AG08396 (cell line): ENCODE measurements around the gene IL1RAPL2.
"Not testable (repeated sequence)": the region's sequence is repeated elsewhere in the genome, so short reads cannot be mapped to it uniquely, and the experiment has no call there.

Experiments
- DNase-seq: peaks from one replicate; pipeline ENCODE4 v3.0.0; 2012; ENCODE audit warnings: low spot score, mixed read lengths

The IL1RAPL2 gene

DNA sequence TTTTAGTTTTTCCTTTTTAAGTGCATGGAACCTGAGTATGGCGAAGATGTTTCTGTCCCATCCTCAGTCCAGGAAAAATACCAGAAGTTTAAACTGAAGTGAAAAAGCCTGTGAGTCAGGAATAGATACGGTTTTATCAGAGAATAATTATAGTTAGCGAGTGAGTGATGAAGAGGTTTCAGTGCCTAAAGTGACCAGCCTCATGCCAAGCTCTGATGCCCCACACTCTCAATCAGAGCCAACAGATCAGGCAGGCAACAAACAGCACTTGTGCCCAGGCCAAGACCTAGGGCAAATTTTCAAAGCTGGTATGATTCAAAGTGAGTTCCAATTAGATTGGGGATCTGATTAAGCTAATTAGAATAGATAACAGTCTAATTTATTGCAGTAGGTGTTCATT, 1043.5 kb downstream of the IL1RAPL2 start:
- DNase-seq: no peak

DNA sequence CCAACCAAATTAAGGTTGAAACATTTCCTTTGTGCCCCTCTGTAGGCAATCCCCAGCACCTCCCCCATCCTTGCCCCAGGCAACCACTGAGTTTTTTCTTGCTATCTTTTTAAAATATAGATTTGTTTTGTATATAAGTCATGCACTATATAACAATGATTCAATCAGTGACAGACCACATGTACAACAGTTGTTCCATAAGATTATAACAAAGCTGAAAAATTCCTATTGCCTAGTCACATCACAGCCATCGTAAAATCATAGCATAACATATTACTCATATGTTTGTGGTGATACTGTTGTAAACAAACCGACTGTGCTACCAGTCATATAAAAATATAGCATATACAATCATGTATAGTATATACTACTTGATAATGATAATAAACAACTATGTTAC, 1044.4 kb downstream of the IL1RAPL2 start:
- DNase-seq: no peak

DNA sequence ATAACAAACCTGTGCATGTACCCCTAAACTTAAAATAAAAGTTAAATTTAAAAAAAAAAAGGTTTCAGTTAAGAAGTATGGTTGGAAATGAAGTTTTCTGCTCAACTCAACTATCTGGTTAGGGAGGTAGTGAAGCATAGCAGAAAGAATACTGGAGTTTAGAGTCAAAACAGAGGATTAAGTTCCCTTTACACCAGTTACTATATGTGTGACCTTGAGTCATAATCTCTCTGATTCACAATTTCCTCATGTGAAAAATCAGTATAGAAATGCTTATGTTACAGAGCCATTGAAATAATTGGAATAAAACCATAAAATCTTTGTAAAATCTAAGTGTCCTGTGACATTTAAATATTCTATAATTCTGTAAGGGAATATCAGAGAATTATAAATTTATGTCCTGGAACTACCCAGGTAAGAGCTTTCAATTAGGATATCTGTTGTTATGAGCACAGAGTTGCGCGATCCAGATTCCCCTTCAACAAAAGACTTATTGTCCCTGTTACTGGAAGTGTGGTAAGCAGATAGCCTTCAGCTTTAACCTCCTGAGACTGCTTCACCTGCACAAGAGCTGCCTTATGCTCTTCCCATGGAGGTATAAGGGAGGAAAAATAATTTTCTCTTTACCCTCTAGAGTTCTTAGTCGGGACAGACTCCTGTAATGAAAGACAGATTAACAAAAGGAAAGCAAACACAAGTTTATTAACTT, 1052.5 kb downstream of the IL1RAPL2 start:
- DNase-seq: no peak

DNA sequence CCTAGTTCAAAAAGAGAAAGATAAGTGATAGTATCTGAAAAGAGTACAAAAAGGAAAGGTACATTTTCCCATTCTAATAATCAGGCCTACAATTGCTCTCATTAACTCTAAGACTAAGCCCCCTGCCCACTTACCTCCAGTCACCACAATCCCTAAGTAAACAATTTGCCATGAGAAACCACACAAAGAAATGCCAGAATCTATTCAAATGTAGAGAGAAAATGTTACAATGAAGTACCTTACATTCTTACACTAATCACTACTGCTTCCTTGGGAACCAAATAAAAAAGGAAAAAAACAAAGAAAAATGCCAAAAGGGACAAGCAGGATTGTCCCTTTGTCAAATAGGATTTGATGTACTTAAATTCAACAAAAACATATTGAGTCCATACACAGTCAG, 1068.2 kb downstream of the IL1RAPL2 start:
- no peak for DNase-seq

DNA sequence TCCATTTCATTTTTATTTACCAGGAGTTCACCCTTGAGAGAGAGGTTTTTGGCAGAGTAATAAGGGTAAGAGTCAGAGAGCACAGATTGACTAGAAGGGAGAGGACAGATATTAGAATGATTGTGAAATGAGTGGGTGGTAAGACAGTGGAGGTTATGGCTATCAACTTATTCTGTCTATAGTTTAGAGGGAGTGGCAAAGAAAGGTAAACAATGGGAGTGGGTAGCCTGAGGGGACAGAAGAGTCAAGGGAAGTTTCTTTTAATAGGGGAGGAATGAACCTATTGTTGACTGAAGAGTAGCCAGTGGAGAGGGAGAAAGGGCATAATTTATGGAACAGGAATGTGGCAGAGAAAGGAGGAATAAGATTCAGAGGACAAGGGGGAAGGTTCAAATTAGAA, 1069.8 kb downstream of the IL1RAPL2 start:
- DNase-seq: no peak

DNA sequence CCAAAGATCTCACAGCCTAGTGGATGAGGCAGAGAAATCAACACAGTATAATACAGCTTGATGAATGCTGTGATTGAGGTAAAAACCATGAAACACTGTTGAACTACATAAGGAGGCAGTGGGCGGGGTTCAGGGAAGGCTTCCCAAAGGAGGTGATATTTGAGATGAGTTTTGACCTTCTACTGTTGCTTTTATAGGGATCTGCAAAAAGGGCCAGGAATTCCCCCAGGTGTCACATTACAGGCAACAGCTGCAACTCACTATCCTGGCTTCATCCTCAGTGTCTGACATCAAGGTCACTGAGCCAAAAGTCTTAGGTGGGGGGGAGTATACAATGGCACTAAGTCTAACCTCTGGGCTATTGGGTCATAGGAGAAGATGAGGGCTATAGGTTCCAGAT, 1070.7 kb downstream of the IL1RAPL2 start:
- no peak for DNase-seq

DNA sequence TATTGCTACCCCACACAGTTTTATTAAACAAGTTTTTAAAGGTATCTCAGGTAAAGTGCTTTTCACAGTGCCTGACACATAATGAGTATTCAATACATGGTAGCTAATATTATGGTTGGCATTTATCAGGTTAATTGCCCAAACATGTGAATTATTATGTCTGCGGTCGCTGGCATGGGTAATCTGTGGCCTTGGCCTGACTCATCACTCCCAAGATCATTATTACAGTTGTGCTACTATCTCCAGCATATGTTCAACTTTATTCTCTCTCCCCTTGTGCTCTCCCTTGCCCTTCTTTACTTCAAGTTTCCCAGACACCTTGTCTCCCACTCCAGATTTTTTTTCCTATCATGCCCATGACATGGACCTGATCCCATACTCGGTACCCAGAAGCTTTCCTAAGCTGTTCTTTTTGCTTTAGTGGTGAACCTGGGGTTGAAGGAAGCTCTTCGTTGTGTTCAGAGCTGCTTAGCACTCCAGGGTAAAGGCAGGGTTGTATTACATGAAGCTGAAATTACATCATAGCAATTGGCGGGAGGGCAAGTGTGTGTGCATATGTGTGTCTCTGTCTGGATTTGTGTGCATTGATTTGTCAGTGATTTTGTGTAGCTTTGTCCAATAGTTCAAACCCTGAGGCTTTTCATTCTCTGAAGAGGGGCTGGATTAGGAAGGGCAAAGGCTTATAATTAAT, 1079.8 kb downstream of the IL1RAPL2 start:
- no peak for DNase-seq

DNA sequence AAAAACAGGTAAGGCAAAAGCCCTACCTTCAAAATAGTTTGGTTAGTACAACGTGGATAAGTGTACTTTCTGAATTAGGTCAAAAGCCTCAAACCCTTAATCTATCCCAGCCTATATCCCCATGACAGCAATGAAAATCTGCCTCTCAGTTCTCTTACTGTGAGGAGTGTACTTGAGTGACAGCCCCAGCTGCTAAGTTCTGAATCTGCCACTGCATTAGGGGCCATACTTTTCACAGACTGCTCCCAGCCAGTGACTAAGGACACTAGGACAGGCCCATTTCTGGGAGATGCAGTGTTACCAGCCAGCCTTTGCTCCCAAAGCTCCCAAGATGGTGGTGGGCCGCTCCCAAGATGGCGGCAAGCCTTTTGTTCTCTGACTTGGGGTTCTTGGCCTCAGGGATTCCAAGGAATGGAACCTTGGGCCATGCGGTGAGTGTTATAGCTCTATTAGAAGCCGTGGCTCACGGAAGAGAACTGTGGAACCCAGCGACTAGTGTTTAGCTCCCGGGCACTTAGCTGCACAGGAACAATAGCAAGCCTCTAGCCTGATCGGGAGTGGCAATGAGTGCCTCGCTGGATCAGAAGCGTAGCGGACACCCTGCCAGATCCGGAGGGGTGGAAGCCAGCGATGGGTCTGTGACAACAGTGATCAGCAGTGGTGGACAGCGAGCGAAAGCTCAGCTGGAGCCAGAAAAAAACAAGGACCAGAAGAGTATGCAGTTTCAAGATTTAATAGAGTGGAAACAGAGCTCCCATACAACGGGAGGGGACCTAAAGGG, 1080.8 kb downstream of the IL1RAPL2 start:
- no peak for DNase-seq

DNA sequence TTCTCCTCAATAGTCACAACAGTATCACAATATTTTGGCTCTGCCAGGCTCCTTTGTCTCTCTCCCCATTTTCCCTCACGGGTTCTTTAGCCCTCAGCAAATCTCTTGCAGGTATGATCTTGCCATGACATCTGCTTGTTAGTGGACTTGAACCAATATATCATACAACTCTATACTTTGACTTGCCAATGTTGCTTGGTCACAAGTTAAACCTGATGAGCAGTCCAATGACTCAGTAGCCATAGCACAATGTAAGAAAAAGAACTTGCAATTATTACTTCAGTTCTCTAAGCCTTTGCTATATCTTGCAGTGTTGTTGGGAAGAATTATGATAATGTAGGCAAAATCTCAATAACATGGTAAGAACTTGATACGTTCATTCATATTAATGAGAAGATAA, 1081.8 kb downstream of the IL1RAPL2 start:
- no peak for DNase-seq

DNA sequence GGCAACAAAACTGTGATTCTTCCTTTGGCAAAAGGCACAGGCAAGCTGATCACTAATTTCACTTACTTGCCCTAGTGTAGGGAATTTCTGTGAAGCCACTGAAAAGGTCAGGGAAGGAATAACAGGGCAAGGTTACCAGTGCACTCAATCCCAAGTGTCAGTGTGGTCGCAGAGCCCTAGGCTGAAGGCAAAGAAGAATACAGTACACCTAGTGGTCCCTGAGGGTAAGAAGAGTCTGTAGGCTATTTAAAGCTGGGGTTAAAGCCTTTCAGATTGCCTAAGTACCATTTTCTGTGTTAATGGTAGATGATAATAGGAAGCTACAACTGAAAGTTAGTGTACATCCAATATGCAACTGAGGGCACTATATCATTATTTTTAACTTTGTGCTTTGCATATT, 1082.7 kb downstream of the IL1RAPL2 start:
- no peak for DNase-seq

DNA sequence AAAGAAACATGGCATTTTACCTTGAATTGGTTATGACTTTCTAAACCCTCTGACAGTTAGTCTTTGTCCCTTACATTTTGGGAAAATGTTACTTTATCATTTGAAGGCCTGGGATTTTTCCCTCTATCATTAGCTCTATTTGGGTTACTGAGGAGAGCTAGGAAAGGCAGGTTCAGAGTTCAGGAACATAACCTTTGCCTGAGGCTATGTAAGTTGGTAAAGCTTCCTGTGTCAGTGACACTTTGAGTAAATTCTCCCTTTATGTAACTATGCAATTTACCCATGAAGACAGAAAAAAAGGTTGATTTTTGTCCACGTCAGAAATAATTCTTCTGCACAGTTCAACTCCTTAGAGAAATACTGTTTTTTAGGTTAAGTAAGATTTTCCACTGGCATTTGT, 1084.6 kb downstream of the IL1RAPL2 start:
- no peak for DNase-seq

DNA sequence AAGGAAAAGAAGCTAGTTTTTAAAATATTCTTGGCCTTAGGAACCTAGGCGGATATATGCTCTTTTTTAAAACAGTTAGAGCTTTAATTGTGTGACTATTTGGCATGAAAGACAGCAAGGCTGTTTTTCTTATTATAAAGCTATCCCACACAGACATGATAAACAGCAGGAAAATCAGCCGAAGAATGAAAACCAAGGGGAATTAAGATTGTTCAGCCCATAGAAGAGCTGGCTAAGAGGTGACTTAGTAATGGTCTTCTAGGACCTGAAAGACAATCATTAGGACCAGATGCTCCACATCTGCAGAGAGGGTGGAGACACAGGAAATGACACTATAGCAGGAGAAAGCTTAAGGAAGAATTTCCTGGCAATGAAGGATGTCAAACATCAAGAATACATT, 1085.0 kb downstream of the IL1RAPL2 start:
- DNase-seq: no peak

DNA sequence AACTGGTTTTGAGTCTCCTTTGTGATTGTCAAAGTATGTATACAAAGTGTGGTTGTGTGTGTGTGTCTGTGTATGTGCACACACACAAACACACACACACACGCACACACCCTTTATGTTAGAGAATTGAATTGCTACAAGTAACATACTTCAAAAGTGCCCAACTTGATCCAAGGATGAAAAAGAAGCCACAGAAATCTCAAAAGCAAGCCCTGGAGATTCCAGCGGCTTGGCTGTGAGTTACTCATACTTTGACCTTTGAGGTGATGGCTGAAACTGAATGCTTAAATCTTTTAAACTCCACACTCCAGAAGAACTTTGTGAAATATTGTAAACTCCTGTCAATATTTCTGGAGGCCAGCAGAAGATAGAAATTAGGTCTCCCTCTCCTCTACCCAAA, 1087.9 kb downstream of the IL1RAPL2 start:
- DNase-seq: no peak

DNA sequence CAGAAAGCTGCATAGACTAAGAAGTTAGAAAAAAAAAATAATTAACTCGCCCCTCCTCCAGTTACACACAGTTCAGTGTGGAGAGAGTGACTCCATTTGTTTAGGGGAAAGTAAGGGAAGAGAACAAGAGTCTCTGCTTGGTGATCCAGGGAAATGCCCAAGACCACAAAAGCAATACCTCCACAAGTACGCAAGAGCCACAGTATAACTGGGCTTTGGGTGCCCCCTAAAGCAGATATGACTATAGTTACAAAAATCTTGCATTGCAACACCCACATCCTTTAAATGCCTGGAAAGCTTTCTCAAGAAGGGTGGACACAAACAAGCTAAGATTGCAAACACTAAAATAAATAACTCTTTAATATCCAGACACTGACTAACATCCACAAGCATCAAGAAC, 1092.1 kb downstream of the IL1RAPL2 start:
- no peak for DNase-seq

DNA sequence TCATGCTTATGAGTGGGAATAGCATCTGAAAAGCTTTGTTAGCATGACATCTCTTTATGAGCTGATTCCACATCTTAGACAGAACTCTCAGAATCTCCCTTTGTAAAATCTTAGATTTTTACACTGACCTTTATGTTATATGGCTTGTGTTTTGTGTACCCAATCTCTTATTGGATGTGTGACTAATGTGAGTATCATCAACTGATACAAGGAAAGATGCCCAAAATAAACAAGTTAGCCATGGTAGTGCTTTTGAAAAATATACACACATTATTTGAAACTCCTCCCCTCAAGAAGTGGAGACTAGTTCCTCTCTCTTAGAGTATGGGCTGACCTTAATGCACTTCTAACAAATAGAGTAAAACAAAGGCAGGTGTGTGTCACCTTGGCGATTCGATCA, 1096.2 kb downstream of the IL1RAPL2 start:
- DNase-seq: no peak

DNA sequence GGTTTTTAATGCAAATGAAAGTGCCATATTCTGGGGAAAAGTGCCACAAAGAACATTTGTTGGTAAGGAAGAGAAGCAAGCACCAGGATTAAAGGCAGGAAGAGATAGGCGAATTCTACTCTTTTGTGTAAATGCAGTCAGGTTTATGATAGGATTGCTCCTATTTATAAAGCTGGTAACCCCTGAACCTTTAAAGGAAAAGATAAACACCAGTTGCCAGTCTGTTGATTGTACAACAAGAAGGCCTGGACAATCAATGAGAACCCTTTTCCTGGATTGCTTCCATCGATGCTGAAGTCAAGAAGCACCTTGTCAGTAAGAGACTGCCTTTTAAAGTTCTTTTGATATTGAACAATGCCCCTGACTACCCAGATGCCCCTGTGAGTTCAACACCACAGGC, 1098.2 kb downstream of the IL1RAPL2 start:
- DNase-seq: no peak

DNA sequence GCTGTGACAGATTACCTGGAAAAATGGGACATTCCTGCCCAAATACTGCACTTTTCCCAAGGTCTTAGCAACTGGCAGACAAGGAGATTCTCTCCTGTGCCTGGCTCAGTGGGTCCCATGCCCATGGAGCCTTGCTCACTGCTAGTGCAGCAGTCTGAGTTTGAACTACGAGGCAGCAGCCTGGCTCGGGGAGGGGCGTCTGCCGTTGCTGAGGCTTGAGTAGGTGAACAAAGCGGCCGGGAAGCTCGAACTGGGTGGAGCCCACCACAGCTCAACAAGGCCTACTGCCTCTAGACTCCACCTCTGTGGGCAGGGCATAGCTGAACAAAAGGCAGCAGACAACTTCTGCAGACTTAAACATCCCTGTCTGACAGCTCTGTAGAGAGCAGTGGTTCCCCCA, 1118.3 kb downstream of the IL1RAPL2 start:
- DNase-seq: not testable (repeated sequence)

DNA sequence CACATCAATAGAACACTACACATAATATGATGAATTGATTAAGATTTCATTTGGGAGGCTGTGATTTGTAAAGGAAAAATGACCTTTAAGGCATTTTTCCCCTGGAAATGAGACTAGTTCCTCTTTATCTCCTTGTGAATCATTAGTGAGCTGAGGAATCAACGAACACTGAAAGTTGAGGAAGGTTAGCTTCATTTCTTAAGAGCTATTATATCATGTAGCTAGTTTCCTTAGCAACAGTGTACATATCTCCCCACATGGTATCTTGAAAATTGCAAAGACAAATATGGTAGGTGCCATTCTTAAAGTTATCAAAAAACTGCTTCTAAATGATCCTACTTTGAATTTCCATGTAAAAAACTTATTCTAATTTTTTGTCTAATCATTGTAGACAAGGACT, 1128.8 kb downstream of the IL1RAPL2 start:
- DNase-seq: no peak

DNA sequence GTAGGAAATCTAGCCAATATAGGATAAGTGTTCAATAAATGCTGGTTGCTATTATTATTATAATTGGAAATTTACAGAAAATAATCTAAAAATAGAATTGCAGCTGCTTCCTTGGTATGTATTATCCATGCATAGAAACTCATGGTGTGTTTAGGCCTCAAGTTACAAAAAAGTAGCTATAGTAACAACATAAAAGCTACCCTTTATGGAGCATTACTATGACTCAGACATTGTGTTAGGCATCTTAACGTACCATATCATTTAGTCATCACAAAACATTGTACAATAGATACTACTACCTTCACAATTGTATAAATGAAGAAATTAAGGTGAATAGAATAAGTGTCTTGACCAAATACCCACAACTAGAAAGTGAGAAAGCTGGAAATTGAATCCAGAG, 1129.5 kb downstream of the IL1RAPL2 start:
- no peak for DNase-seq

DNA sequence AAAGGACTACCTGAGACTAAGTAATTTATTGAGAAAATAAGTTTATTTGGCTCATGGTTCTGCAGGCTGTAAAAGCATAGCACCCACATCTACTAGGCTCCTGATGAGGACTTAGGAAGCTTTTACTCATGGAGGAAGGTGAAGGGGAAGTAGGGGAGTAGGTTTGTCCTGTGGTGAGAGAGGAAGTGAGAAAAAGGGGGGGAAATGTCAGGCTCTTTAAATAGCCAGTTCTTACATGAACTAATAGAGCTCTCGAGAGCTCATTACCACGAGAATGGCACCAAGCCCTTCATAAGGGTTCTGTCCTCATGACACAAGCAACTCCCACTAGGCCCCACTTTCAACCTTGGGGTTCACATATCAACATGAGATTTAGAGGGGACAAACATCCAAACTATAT, 1130.9 kb downstream of the IL1RAPL2 start:
- DNase-seq: no peak

DNA sequence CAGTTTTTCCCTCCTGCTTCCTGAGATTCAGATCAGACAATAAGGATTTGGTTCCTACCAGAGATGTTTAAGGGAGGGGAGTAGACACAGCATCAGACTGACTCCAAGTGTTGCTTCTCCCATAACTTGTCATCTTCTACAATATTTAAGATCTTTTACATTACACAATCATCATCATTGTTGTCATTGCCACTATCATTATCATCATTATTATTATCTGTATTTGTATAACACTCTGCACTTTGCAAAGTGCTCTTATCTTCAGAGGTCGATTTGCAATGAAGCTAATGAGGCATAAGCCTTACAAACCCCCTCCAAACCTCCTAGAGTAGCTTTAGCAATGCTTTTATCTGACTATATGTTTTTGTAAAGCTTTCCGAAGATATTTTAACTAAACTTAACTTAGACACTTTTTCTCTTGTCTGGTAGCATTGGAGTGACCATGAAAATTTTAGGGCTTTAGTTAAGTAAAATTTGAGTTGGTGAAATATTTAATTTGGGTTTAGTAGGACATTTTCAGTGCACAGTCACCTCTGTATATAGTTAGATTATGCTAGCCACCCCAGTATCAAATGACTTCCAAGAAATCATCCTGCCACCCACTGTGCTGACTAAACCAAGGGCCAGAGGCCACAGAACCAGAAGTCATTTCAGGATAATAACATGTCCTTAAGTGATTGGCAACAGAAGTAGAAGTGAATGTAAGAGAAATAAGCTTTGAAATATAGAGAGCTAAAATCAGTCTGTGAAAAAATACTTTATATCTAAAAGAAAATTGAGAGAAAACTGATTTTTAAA, 1132.2 kb downstream of the IL1RAPL2 start:
- DNase-seq: no peak

DNA sequence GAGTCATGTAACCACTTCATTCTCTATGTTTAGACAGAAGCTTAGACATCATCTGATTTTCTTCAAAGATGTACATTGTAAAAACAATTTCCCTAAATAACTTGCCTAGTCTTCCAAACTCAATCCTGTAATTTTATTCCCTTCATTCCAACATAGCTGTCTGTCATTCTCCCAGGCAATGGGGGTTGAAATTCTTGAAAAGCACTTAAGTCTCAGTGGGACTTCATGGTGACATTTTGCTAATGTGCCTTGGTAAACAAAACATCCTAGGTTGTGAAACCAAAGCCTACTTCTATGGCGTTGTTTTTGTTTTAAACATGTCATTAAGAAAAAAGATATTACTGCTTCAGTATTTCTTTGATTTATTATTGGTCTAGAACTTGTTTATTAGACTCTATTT, 1134.3 kb downstream of the IL1RAPL2 start:
- no peak for DNase-seq
